Smooth muscle cell (in vitro differentiated cells): ENCODE results near the gene MDH1. TPM values are rescaled to one million over a fixed set of nuclear protein-coding genes. Genes with fewer than 3 reads are reported as not detected.

Experiments used
- DNase-seq: peaks from one replicate; lab custom pipeline; 2025; ENCODE audit not compliant: unreplicated experiment; lab: John Stamatoyannopoulos, UW
- H2AFZ ChIP-seq: fragments of 200-600 bp; sonication (generic); 2 replicates; pipeline ENCODE4 v1.6.0; 2016; ENCODE audit warnings: antibody characterized with exemption, low read depth, mild to moderate bottlenecking
- H3F3A ChIP-seq: fragments of 200-600 bp; sonication (generic); 2 replicates; pipeline ENCODE4 v1.6.0; 2017; ENCODE audit warnings: antibody characterized with exemption, low read depth
- H3K27ac ChIP-seq: fragments of 200-600 bp; sonication (generic); 2 replicates; pipeline ENCODE4 v1.5.1; 2016; ENCODE audit warnings: low read depth, mild to moderate bottlenecking
- H3K27me3 ChIP-seq: fragments of 200-600 bp; sonication (generic); 2 replicates; pipeline ENCODE4 v1.6.1; 2016; ENCODE audit warnings: low read depth, mild to moderate bottlenecking
- H3K36me3 ChIP-seq: fragments of 200-600 bp; sonication (generic); 2 replicates; pipeline ENCODE4 v1.5.1; 2016; ENCODE audit warnings: low read depth
- H3K4me1 ChIP-seq: fragments of 200-600 bp; sonication (generic); 2 replicates; pipeline ENCODE4 v1.5.1; 2016; ENCODE audit warnings: low read depth
- H3K4me2 ChIP-seq: fragments of 200-600 bp; sonication (generic); 2 replicates; pipeline ENCODE4 v1.6.0; 2016; ENCODE audit warnings: mild to moderate bottlenecking
- H3K4me3 ChIP-seq: fragments of 200-600 bp; sonication (generic); 2 replicates; pipeline ENCODE4 v1.5.1; 2016; ENCODE audit warnings: mild to moderate bottlenecking
- H3K79me2 ChIP-seq: fragments of 200-600 bp; sonication (generic); 2 replicates; pipeline ENCODE4 v1.6.0; 2016; ENCODE audit warnings: low read depth, mild to moderate bottlenecking
- H3K9ac ChIP-seq: fragments of 200-600 bp; sonication (generic); 2 replicates; pipeline ENCODE4 v1.6.0; 2016; ENCODE audit warnings: low read depth
- H3K9me3 ChIP-seq: fragments of 200-600 bp; sonication (generic); replicated peaks from 2 replicates; pipeline ENCODE4 v1.5.1; 2016; ENCODE audit warnings: low read depth
- H4K20me1 ChIP-seq: fragments of 200-600 bp; sonication (generic); 2 replicates; pipeline ENCODE4 v1.6.0; 2016; ENCODE audit warnings: low read depth
- WGBS: methylation state at CpG from one replicate; pipeline ENCODE4 v1.1.7; 2016; ENCODE audit warnings: low lambda C conversion rate; 5-methylcytosine and 5-hydroxymethylcytosine counted together
- polyA plus RNA-seq: library from polyadenylated mRNA; unstranded; fragments of >200 nt; fragmentation: Nextera tagmentation; extraction: Ambion mirVana; gene quantifications from 2 replicates; pipeline ENCODE4 v1.2.1, GENCODE V29; 2016
- total RNA-seq: library from RNA; depleted of rRNA; stranded (reverse); fragments of >200 nt; gene quantifications from 2 replicates; pipeline ENCODE4 v1.2.3, GENCODE V29; 2014
- TF ChIP-seq, protein P1 (sequence below): fragments of 200-600 bp; sonication (generic); IDR thresholded peaks from 2 replicates; pipeline ENCODE4 v1.5.1; 2017; ENCODE audit warnings: borderline replicate concordance, mild to moderate bottlenecking, antibody characterized with exemption; ENCODE audit not compliant: insufficient read depth, poor library complexity, severe bottlenecking

The MDH1 gene
- total and polyA plus RNA-seq, 2 experiments from 2014 or later: 275 to 290 TPM

DNA sequence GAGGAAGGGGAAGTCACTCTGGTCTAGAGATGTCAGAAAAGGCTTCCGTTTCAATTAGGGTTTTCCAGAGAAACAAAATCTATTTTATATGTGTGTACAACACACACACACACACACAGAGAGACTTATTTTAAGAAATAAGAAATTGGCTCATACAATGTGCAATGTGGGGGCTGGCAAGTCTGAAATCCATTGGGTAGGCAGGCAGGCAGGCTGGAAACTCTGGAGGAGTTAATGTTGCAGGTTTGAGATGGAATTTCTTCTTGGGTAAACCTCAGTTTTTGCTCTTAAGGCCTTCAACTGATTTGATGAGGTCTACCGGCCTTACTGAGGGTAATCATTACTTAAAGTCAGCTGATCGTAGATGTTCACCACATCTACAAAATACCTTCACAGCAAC is 62.6 kb downstream of the MDH1 start:
- Histone ChIP-seq H3K27me3 (no peaks in the 10 kb centered on the region), H4K20me1 (no peaks in the 10 kb centered on the region), H3F3A (no peaks in the 10 kb centered on the region), H3K36me3 (no peaks in the 10 kb centered on the region), H3K9me3 (peaks cover 4% of the 10 kb centered on the region), H3K4me1 (no peaks in the 10 kb centered on the region), H3K27ac (no peak overlapping the region), H2AFZ (no peak overlapping the region), H3K79me2 (no peaks in the 10 kb centered on the region), H3K4me2 (no peak overlapping the region), H3K9ac (no peak overlapping the region), H3K4me3 (no peak overlapping the region)
- DNase-seq: no peak
- TF ChIP-seq, protein P1, sequence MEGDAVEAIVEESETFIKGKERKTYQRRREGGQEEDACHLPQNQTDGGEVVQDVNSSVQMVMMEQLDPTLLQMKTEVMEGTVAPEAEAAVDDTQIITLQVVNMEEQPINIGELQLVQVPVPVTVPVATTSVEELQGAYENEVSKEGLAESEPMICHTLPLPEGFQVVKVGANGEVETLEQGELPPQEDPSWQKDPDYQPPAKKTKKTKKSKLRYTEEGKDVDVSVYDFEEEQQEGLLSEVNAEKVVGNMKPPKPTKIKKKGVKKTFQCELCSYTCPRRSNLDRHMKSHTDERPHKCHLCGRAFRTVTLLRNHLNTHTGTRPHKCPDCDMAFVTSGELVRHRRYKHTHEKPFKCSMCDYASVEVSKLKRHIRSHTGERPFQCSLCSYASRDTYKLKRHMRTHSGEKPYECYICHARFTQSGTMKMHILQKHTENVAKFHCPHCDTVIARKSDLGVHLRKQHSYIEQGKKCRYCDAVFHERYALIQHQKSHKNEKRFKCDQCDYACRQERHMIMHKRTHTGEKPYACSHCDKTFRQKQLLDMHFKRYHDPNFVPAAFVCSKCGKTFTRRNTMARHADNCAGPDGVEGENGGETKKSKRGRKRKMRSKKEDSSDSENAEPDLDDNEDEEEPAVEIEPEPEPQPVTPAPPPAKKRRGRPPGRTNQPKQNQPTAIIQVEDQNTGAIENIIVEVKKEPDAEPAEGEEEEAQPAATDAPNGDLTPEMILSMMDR: no peak
- WGBS: 100% methylated on average over 3 of the region's 3 CpGs

DNA sequence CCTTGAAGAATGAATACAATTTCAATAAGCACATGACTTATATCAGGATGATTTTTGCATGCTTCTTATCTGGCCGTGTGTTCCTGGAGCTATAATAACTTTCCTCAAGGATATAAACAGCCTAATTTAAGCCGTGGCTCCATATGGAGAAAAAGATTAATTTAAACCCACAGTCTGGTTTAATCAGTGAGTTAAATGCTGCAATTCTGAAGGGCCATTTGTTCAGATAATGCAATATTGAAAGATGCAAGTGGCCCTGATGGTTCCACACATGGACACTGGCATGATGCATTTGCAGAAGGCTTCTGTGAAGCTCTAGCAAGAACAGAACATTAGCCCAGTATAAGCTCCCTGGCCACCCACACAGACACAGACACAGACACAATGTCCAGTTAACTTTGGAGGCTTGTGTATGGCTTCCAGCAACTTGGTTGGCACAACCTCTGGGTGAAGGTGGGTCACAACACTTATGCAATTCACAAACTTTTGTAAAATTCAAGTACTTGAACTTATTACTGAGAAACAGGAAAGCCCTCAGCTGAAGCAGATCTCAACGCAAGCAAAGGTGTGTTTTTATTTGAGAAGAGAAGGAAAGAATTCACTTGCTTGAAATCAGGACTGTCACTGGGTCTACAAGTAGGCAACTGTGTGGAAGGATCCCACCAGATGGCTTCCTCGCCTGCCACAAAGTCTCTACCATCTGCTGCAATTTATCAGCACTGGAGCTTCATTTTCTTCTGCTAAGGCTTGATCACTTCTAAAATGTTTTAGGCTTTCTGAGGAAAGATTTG is 63.3 kb downstream of the MDH1 start:
- Histone ChIP-seq H3K9me3 (peaks cover 4% of the 10 kb centered on the region), H3K36me3 (no peaks in the 10 kb centered on the region), H3K4me2 (no peak overlapping the region), H3K9ac (no peak overlapping the region), H3K27ac (no peak overlapping the region), H3K4me1 (no peaks in the 10 kb centered on the region), H2AFZ (no peak overlapping the region), H4K20me1 (no peaks in the 10 kb centered on the region), H3K4me3 (no peak overlapping the region), H3K27me3 (no peaks in the 10 kb centered on the region), H3F3A (no peaks in the 10 kb centered on the region), H3K79me2 (no peaks in the 10 kb centered on the region)
- DNase-seq: no peak
- WGBS: 73% methylated on average over 4 of the region's 4 CpGs
- TF ChIP-seq, protein P1: no peak

DNA sequence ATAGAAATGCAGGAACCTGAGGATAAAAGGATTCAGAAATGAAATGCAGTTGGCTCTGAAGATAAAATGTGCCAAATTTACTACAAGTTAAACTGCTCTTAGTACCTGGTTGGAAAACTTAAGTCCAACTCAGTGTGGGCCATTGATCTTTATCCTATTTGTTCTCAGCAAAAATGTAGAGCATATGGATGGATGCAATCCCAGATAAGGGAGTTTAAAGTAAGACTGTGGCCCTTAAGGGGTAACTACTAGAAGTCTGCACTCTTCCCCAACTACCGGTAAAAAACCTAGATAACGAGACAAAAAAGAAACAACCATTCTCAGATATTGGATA is 63.9 kb downstream of the MDH1 start:
- WGBS: 83% methylated on average over 2 of the region's 2 CpGs
- H3K27me3 ChIP-seq: no peaks in the 10 kb centered on the region
- no peak overlapping the region for H3K4me3 ChIP-seq
- H3K36me3 ChIP-seq: no peaks in the 10 kb centered on the region
- H3K9me3 ChIP-seq: peaks cover 4% of the 10 kb centered on the region
- H3K4me2 ChIP-seq: no peak overlapping the region
- H3F3A ChIP-seq: no peaks in the 10 kb centered on the region
- TF ChIP-seq, protein P1: no peak
- no peaks in the 10 kb centered on the region for H4K20me1 ChIP-seq
- H3K9ac ChIP-seq: no peak overlapping the region
- H3K79me2 ChIP-seq: no peaks in the 10 kb centered on the region
- no peak for DNase-seq
- H3K27ac ChIP-seq: no peak overlapping the region
- no peak overlapping the region for H2AFZ ChIP-seq
- H3K4me1 ChIP-seq: no peaks in the 10 kb centered on the region

DNA sequence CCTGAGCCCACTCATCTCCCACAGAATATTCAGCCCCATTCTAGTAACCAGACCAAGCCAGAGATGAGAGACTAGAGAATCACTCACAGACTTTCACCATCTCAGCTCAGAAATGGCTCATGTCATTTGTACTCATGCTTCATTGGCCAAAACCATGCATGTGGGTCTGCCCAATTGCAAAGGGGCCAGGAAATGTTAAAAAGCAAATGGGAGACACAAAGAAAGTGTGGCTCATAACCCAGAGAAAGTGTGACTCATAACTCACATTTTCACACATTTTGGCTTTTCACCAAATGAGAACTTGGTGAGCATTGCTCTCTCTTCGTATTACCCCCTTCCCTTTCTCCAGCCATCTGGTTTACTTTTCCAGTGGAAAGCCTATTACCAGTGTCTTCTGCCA is 66.2 kb downstream of the MDH1 start:
- H3K9ac ChIP-seq: no peak overlapping the region
- peaks cover 2% of the 10 kb centered on the region for H3K4me1 ChIP-seq
- no peak for DNase-seq
- no peak overlapping the region for H3K4me2 ChIP-seq
- WGBS: 100% methylated on average over 1 of the region's 1 CpG
- no peaks in the 10 kb centered on the region for H3K36me3 ChIP-seq
- no peak overlapping the region for H3K27ac ChIP-seq
- H3K9me3 ChIP-seq: peaks cover 4% of the 10 kb centered on the region
- no peak overlapping the region for H3K4me3 ChIP-seq
- H3K27me3 ChIP-seq: no peaks in the 10 kb centered on the region
- H2AFZ ChIP-seq: no peak overlapping the region
- no peaks in the 10 kb centered on the region for H3F3A ChIP-seq
- no peaks in the 10 kb centered on the region for H3K79me2 ChIP-seq
- H4K20me1 ChIP-seq: no peaks in the 10 kb centered on the region
- TF ChIP-seq, protein P1: no peak
